Measurements from ENCODE around the gene ADPRH. TPM values are rescaled to one million over a fixed set of nuclear protein-coding genes. Genes with fewer than 3 reads are reported as not detected.

ADPRH gene
- total and polyA plus RNA-seq, 2 of the 4 experiments (the other 2 are of a cell fraction), result under 0.01 to 0.12 TPM

DNA sequence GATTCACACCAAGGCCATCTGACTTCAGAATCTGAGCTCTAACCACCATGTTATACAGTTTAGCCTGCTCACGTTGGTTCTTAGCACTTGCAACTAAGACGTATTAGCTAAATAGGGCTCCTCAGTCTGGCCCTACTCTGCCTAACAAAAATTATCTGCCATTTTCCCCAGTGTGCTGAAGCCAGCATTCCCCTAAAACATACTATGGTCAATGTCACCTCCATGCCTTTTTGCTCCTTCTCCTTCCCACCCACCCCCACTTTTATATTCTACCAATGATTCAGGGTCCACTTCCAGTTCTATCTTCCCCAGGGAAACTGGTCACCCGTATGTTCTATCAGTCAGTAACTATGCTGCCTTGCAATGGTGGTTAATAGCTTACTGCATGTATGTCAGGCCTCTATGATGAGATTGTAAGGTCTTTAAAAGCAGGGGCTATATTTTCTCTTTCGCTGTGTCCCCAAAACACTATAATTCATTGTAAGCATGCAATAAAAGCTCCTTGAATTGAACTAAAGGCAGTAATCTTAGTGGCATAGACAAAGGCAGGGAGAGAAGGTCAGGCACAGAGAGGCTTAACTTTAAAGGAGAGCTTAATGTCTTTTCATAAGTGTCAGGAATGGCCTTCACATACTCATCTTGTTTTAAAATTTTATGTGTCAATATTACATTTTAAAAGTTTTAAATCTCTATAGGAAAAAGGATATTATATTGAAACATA lies 57.8 kb downstream of the ADPRH start:
- Histone ChIP-seq H4K20me1 (ENCODE audit: insufficient read depth, low read length) (no peaks in the 10 kb centered on the region), H3K27me3 (ENCODE audit: control insufficient read depth, insufficient read depth, low read length) (no peaks in the 10 kb centered on the region), H3K9me3 (ENCODE audit: control insufficient read depth, insufficient read depth, low read length) (no peaks in the 10 kb centered on the region), H3K9ac (ENCODE audit: low read depth, low read length) (no peak overlapping the region), H3K9me1 (ENCODE audit: insufficient read depth, low read length) (peaks cover 9% of the 10 kb centered on the region; the same call in 1 of the 2 replicates), H3K4me1 (ENCODE audit: control insufficient read depth, insufficient read depth, low read length) (peaks cover 14% of the 10 kb centered on the region), H2BK20ac (ENCODE audit: low read depth, low read length) (peak overlapping the region; percentile 55), H3K56ac (ENCODE audit: extremely low read depth, insufficient read depth, low read length) (no peak overlapping the region), H3K23ac (ENCODE audit: low read depth, low read length) (no peak overlapping the region), H3K4ac (ENCODE audit: low read depth, low read length) (no peak overlapping the region; the same call in 1 of the 2 replicates), H4K5ac (ENCODE audit: low read depth, low read length) (no peak overlapping the region; the same call in 1 of the 2 replicates), H4K8ac (ENCODE audit: low read depth in 2 of 2, low read length in 2 of 2) (peak overlapping the region in 1 of 2 experiments; percentile 32; a peak in 2 of 4 replicates), H2AK9ac (replicated peaks; ENCODE audit: low read depth, low read length, poor library complexity) (no peak overlapping the region), H2BK120ac (ENCODE audit: low read depth, low read length) (peak overlapping the region; percentile 92; the same call in 1 of the 2 replicates), H3K4me3 (ENCODE audit: insufficient read depth, low read depth, low read length) (no peak overlapping the region), H2BK15ac (ENCODE audit: low read depth, low read length) (peak overlapping the region; percentile 43; the same call in 1 of the 3 replicates), H2BK5ac (ENCODE audit: low read depth, low read length, poor library complexity, severe bottlenecking) (no peak overlapping the region), H4K91ac (ENCODE audit: insufficient read depth, low read depth, low read length) (no peak overlapping the region), H3K36me3 (ENCODE audit: control insufficient read depth, insufficient read depth, low read length) (no peaks in the 10 kb centered on the region), H3K18ac (ENCODE audit: low read depth, low read length) (peak overlapping the region; percentile 99), H3K27ac (ENCODE audit: insufficient read depth, low read length) (peak overlapping the region; percentile 100; the same call in 1 of the 2 replicates), H3K4me2 (ENCODE audit: low read depth, low read length) (no peak overlapping the region), H2AK5ac (ENCODE audit: low read depth, low read length) (no peak overlapping the region; the same call in 1 of the 2 replicates), H3K14ac (replicated peaks; ENCODE audit: low read depth, low read length) (peak overlapping the region; percentile 77; the same call in 1 of the 2 replicates), H3K79me1 (ENCODE audit: low read depth in 1 of 2, low read length in 2 of 2) (no peaks in the 10 kb centered on the region), H2AFZ (replicated peaks; ENCODE audit: low read length, poor library complexity) (no peak overlapping the region)
- dilution Hi-C loops (cut with HindIII; ENCODE audit: low sequenced_read_pairs, unreplicated experiment), result no loop called here
- no peak for ATAC-seq (ENCODE audit: low read depth)
- TF ChIP-seq, protein P1, sequence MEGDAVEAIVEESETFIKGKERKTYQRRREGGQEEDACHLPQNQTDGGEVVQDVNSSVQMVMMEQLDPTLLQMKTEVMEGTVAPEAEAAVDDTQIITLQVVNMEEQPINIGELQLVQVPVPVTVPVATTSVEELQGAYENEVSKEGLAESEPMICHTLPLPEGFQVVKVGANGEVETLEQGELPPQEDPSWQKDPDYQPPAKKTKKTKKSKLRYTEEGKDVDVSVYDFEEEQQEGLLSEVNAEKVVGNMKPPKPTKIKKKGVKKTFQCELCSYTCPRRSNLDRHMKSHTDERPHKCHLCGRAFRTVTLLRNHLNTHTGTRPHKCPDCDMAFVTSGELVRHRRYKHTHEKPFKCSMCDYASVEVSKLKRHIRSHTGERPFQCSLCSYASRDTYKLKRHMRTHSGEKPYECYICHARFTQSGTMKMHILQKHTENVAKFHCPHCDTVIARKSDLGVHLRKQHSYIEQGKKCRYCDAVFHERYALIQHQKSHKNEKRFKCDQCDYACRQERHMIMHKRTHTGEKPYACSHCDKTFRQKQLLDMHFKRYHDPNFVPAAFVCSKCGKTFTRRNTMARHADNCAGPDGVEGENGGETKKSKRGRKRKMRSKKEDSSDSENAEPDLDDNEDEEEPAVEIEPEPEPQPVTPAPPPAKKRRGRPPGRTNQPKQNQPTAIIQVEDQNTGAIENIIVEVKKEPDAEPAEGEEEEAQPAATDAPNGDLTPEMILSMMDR (conservative IDR thresholded peaks at IDR 0.05; ENCODE audit: low read depth, low read length), result no peak
- no peak for TF ChIP-seq MAZ (IDR thresholded peaks at IDR 0.05; ENCODE audit: borderline replicate concordance, low read depth, low read length)
- TF ChIP-seq RFX5 (IDR thresholded peaks at IDR 0.05; ENCODE audit: low read depth, low read length), result no peak
- TF ChIP-seq SMC3 (IDR thresholded peaks at IDR 0.05; ENCODE audit: low read depth, low read length), result no peak
- TF ChIP-seq, protein P2, sequence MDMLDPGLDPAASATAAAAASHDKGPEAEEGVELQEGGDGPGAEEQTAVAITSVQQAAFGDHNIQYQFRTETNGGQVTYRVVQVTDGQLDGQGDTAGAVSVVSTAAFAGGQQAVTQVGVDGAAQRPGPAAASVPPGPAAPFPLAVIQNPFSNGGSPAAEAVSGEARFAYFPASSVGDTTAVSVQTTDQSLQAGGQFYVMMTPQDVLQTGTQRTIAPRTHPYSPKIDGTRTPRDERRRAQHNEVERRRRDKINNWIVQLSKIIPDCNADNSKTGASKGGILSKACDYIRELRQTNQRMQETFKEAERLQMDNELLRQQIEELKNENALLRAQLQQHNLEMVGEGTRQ (IDR thresholded peaks at IDR 0.05; ENCODE audit: low read depth, low read length), result no peak
- TF ChIP-seq NFE2L2 (IDR thresholded peaks at IDR 0.05; ENCODE audit: low read depth, low read length), result no peak
- TF ChIP-seq RCOR1 (IDR thresholded peaks at IDR 0.05; ENCODE audit: insufficient replicate concordance, low read length), result no peak
- no peak for TF ChIP-seq CHD1 (IDR thresholded peaks at IDR 0.05; ENCODE audit: low read depth, low read length)
- no peak for TF ChIP-seq BHLHE40 (IDR thresholded peaks at IDR 0.05; ENCODE audit: low read depth, low read length)
- no peak for TF ChIP-seq CEBPB (IDR thresholded peaks at IDR 0.05; ENCODE audit: low read depth, low read length)
- TF ChIP-seq, protein P3, sequence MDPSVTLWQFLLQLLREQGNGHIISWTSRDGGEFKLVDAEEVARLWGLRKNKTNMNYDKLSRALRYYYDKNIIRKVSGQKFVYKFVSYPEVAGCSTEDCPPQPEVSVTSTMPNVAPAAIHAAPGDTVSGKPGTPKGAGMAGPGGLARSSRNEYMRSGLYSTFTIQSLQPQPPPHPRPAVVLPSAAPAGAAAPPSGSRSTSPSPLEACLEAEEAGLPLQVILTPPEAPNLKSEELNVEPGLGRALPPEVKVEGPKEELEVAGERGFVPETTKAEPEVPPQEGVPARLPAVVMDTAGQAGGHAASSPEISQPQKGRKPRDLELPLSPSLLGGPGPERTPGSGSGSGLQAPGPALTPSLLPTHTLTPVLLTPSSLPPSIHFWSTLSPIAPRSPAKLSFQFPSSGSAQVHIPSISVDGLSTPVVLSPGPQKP (IDR thresholded peaks at IDR 0.05; ENCODE audit: borderline replicate concordance, low read depth, low read length), result no peak
- TF ChIP-seq MXI1 (IDR thresholded peaks at IDR 0.05; ENCODE audit: borderline replicate concordance, low read depth, low read length), result no peak
- no peak for TF ChIP-seq POLR2A (IDR thresholded peaks at IDR 0.05; ENCODE audit: low read depth, low read length)
- TF ChIP-seq FOS (IDR thresholded peaks at IDR 0.05; ENCODE audit: low read depth, low read length), result no peak
- TF ChIP-seq MAFK (IDR thresholded peaks at IDR 0.05; ENCODE audit: low read depth, low read length), result no peak
- in situ Hi-C loops (cut with MboI; ENCODE audit: low sequenced_read_pairs), result no loop called here
- no TSS peak for BruUV-seq (replicated peaks)
- intact Hi-C loops (cut with micrococcal nuclease), result no loop called here
- POLR2A ChIA-PET (ENCODE audit: unreplicated experiment), result no interaction called here
- no peak for DNase-seq
- CTCF ChIA-PET, result interaction anchor here (0.6 kb wide), 1 partner anchor 47 kb away, joined by 4 read pairs; no protein-coding TSS in a partner anchor
- WGBS, 2 experiments (ENCODE audit: extremely low coverage in 2 of 2, insufficient read length in 1 of 2), result no CpG with 5 or more reads among the region's 4 CpGs
